ENCODE measurements around the gene JAKMIP3.

GRCh38 chr10:132063432-132063831 is 2.3 kb upstream of the JAKMIP3 start:
- no peak for TF ChIP-seq CTCF (IDR thresholded peaks at IDR 0.05; ENCODE audit: low read depth, low read length, poor library complexity, severe bottlenecking)
- no peak for TF ChIP-seq EZH2phosphoT487 (IDR thresholded peaks at IDR 0.05; ENCODE audit: borderline replicate concordance, low read length)

Measured in DOHH2 (cell line).